MG63 (cell line): ENCODE measurements around the gene ELFN1. TPM values are rescaled to one million over a fixed set of nuclear protein-coding genes. Genes with fewer than 3 reads are reported as not detected.

Source experiments
- DNase-seq: peaks from one replicate; pipeline ENCODE4 v3.0.0-alpha.2; 2020
- H3K27me3 ChIP-seq: fragments of 250-450 bp; sonication (Bioruptor Pico); 2 replicates; pipeline ENCODE4 v1.5.1; 2020; ENCODE audit warnings: mild to moderate bottlenecking, moderate library complexity
- H3K36me3 ChIP-seq: fragments of 250-450 bp; sonication (Bioruptor Pico); 2 replicates; pipeline ENCODE4 v1.5.1; 2020; ENCODE audit warnings: mild to moderate bottlenecking, moderate library complexity
- H3K4me3 ChIP-seq: fragments of 250-450 bp; sonication (Bioruptor Pico); 2 replicates; pipeline ENCODE4 v1.5.1; 2020; ENCODE audit warnings: mild to moderate bottlenecking, moderate library complexity
- H3K9me3 ChIP-seq: fragments of 250-450 bp; sonication (Bioruptor Pico); 2 replicates; pipeline ENCODE4 v1.5.1; 2020; ENCODE audit warnings: mild to moderate bottlenecking, moderate library complexity
- total RNA-seq: library from RNA; depleted of rRNA; stranded (reverse); fragments of >200 nt; shearing (Covaris generic); gene quantifications from 2 replicates; pipeline ENCODE4 v1.2.3, GENCODE V29; 2014; ENCODE audit warnings: low replicate concordance

Gene ELFN1
- total RNA-seq, 1 experiment from 2014 or later = 0.56 TPM

GRCh38 chr7:1678081-1678543 is 8.0 kb downstream of the ELFN1 start:
- DNase-seq = no peak
- Histone ChIP-seq H3K36me3 (no peaks in the 10 kb centered on the region), H3K4me3 (no peak overlapping the region), H3K27me3 (no peaks in the 10 kb centered on the region), H3K9me3 (peaks cover 6% of the 10 kb centered on the region)

- H3K36me3 ChIP-seq = no peaks in the 10 kb centered on the region
- H3K27me3 ChIP-seq = no peaks in the 10 kb centered on the region
- H3K9me3 ChIP-seq = peaks cover 11% of the 10 kb centered on the region
- no peak for DNase-seq
- no peak overlapping the region for H3K4me3 ChIP-seq
Observed at GRCh38 chr7:1678571-1679325, 8.7 kb downstream of the ELFN1 start.

- H3K4me3 ChIP-seq = no peak overlapping the region
- no peak for DNase-seq
- H3K36me3 ChIP-seq = no peaks in the 10 kb centered on the region
- H3K27me3 ChIP-seq = no peaks in the 10 kb centered on the region
- peaks cover 15% of the 10 kb centered on the region for H3K9me3 ChIP-seq
Observed at GRCh38 chr7:1679326-1679965, 9.4 kb downstream of the ELFN1 start.

- Histone ChIP-seq H3K4me3 (no peak overlapping the region), H3K9me3 (peaks cover 22% of the 10 kb centered on the region), H3K27me3 (no peaks in the 10 kb centered on the region), H3K36me3 (no peaks in the 10 kb centered on the region)
- DNase-seq = no peak
Observed at GRCh38 chr7:1679966-1680730, 10.1 kb downstream of the ELFN1 start.

GRCh38 chr7:1681581-1681980 is 11.5 kb downstream of the ELFN1 start:
- no peak for DNase-seq
- no peak overlapping the region for H3K4me3 ChIP-seq
- no peaks in the 10 kb centered on the region for H3K36me3 ChIP-seq
- H3K9me3 ChIP-seq = peaks cover 25% of the 10 kb centered on the region
- no peaks in the 10 kb centered on the region for H3K27me3 ChIP-seq

- H3K9me3 ChIP-seq = peaks cover 25% of the 10 kb centered on the region
- no peaks in the 10 kb centered on the region for H3K27me3 ChIP-seq
- no peak overlapping the region for H3K4me3 ChIP-seq
- H3K36me3 ChIP-seq = no peaks in the 10 kb centered on the region
- no peak for DNase-seq
Observed at GRCh38 chr7:1685000-1685624, 15.0 kb downstream of the ELFN1 start.

GRCh38 chr7:1688542-1688941 is 18.5 kb downstream of the ELFN1 start:
- Histone ChIP-seq H3K36me3 (no peaks in the 10 kb centered on the region), H3K4me3 (no peak overlapping the region), H3K27me3 (no peaks in the 10 kb centered on the region), H3K9me3 (peaks cover 15% of the 10 kb centered on the region)
- no peak for DNase-seq

GRCh38 chr7:1689311-1689710 is 19.2 kb downstream of the ELFN1 start:
- Histone ChIP-seq H3K4me3 (no peak overlapping the region), H3K9me3 (peaks cover 11% of the 10 kb centered on the region), H3K27me3 (no peaks in the 10 kb centered on the region), H3K36me3 (no peaks in the 10 kb centered on the region)
- no peak for DNase-seq

- H3K4me3 ChIP-seq = no peak overlapping the region
- H3K27me3 ChIP-seq = no peaks in the 10 kb centered on the region
- no peaks in the 10 kb centered on the region; the same call in 1 of the 2 replicates for H3K9me3 ChIP-seq
- no peaks in the 10 kb centered on the region for H3K36me3 ChIP-seq
- DNase-seq = no peak
Observed at GRCh38 chr7:1690359-1690958, 20.4 kb downstream of the ELFN1 start.

- no peaks in the 10 kb centered on the region for H3K27me3 ChIP-seq
- H3K9me3 ChIP-seq = no peaks in the 10 kb centered on the region
- no peaks in the 10 kb centered on the region for H3K36me3 ChIP-seq
- no peak for DNase-seq
- H3K4me3 ChIP-seq = no peak overlapping the region
Observed at GRCh38 chr7:1691096-1691495, 21.0 kb downstream of the ELFN1 start.

GRCh38 chr7:1691601-1692514 is 21.8 kb downstream of the ELFN1 start:
- H3K4me3 ChIP-seq = no peak overlapping the region
- H3K27me3 ChIP-seq = no peaks in the 10 kb centered on the region
- peak; percentile 90 for DNase-seq
- no peaks in the 10 kb centered on the region for H3K36me3 ChIP-seq
- H3K9me3 ChIP-seq = no peaks in the 10 kb centered on the region

GRCh38 chr7:1692515-1693418 is 22.7 kb downstream of the ELFN1 start:
- H3K36me3 ChIP-seq = no peaks in the 10 kb centered on the region
- H3K27me3 ChIP-seq = no peaks in the 10 kb centered on the region
- no peaks in the 10 kb centered on the region for H3K9me3 ChIP-seq
- H3K4me3 ChIP-seq = no peak overlapping the region
- no peak for DNase-seq

- Histone ChIP-seq H3K4me3 (no peak overlapping the region), H3K36me3 (no peaks in the 10 kb centered on the region), H3K27me3 (no peaks in the 10 kb centered on the region), H3K9me3 (no peaks in the 10 kb centered on the region)
- no peak for DNase-seq
Observed at GRCh38 chr7:1693419-1693990, 23.4 kb downstream of the ELFN1 start.

GRCh38 chr7:1693991-1694524 is 24.0 kb downstream of the ELFN1 start:
- no peaks in the 10 kb centered on the region for H3K36me3 ChIP-seq
- H3K4me3 ChIP-seq = no peak overlapping the region
- DNase-seq = no peak
- no peaks in the 10 kb centered on the region for H3K9me3 ChIP-seq
- no peaks in the 10 kb centered on the region for H3K27me3 ChIP-seq
